ENCODE measurements around the gene SEMA3B. TPM values are rescaled to one million over a fixed set of nuclear protein-coding genes. Genes with fewer than 3 reads are reported as not detected.

SEMA3B gene
- total RNA-seq, 1 experiment from 2014 or later, result 6.4 TPM

GRCh38 chr3:50267280-50267913 is 1.6 kb upstream of the SEMA3B start:
- Histone ChIP-seq H4K8ac (replicated peaks; ENCODE audit: insufficient read length, low read depth, low read length) (no peak overlapping the region), H2AK5ac (ENCODE audit: insufficient read length, low read length) (no peak overlapping the region), H3T11ph (ENCODE audit: low read length) (no peak overlapping the region), H4K91ac (ENCODE audit: insufficient read length, low read depth, low read length) (no peak overlapping the region), H3K27ac (ENCODE audit: insufficient read length, low read depth, low read length) (no peak overlapping the region), H3K56ac (ENCODE audit: insufficient read length, low read depth, low read length) (no peak overlapping the region), H3K79me2 (ENCODE audit: insufficient read depth, low read length) (no peaks in the 10 kb centered on the region), H3K18ac (ENCODE audit: insufficient read length, low read depth, low read length) (peak overlapping the region; percentile 9), H2AFZ (ENCODE audit: low read length) (no peak overlapping the region), H4K20me1 (ENCODE audit: control insufficient read depth, insufficient read depth, insufficient read length) (no peaks in the 10 kb centered on the region), H4K5ac (ENCODE audit: insufficient read length, low read depth, low read length) (no peak overlapping the region), H2BK5ac (ENCODE audit: insufficient read length, low read length) (no peak overlapping the region), H3K27me3 (ENCODE audit: insufficient read depth, low read length) (no peaks in the 10 kb centered on the region), H3K9ac (ENCODE audit: extremely low read depth, insufficient read length, low read length) (no peak overlapping the region), H2BK120ac (ENCODE audit: low read depth, low read length, poor library complexity, severe bottlenecking) (no peak overlapping the region), H3K4me2 (ENCODE audit: insufficient read depth, insufficient read length, low read length) (no peak overlapping the region), H3K79me1 (ENCODE audit: insufficient read depth, low read depth, low read length, poor library complexity, severe bottlenecking) (no peaks in the 10 kb centered on the region), H3K9me3 (ENCODE audit: control insufficient read depth, low read depth, low read length) (no peaks in the 10 kb centered on the region), H2BK20ac (ENCODE audit: low read depth, low read length, poor library complexity, severe bottlenecking) (no peak overlapping the region), H3K23ac (ENCODE audit: insufficient read length, low read depth, low read length) (no peak overlapping the region), H3K4me1 (ENCODE audit: insufficient read depth, low read length) (peaks cover 5% of the 10 kb centered on the region; the same call in 1 of the 2 replicates), H3K23me2 (ENCODE audit: insufficient read length, low read depth, low read length, poor library complexity, severe bottlenecking) (no peaks in the 10 kb centered on the region), H2BK12ac (ENCODE audit: insufficient read length, low read depth, low read length) (no peak overlapping the region), H2BK15ac (ENCODE audit: low read depth, low read length) (no peak overlapping the region), H3K14ac (ENCODE audit: insufficient read depth, low read length) (peak overlapping the region; percentile 44; the same call in 1 of the 2 replicates), H3K4ac (ENCODE audit: low read depth, low read length) (no peak overlapping the region)
- Mint-ChIP-seq H3K27me3 (ENCODE audit: low read depth) (peaks cover 5% of the 10 kb centered on the region), H3K36me3 (ENCODE audit: insufficient read depth in 1 of 3, low read depth in 3 of 3) (no peaks in the 10 kb centered on the region), H3K27ac (no peak overlapping the region; a peak in 1 of 7 replicates), H3K4me1 (peaks cover 48 to 67% of the 10 kb centered on the region in 2 experiments), H3K4me3 (peak overlapping the region in 1 of 2 experiments; percentile 38; a peak in 2 of 5 replicates), H3K9me3 (no peaks in the 10 kb centered on the region)
- no peak for TF ChIP-seq CTCF (conservative IDR thresholded peaks at IDR 0.05)
- WGBS (ENCODE audit: extremely low coverage, insufficient read length, low lambda C conversion rate), result no CpG with 5 or more reads among the region's 22 CpGs
- no peak for DNase-seq
